HepG2 (cell line): ENCODE data around the gene RHBG. TPM values are rescaled to one million over a fixed set of nuclear protein-coding genes. Genes with fewer than 3 reads are reported as not detected.

Experiments
- CCAR2 ChIP-seq: fragments of 200-400 bp; formaldehyde crosslinking; optimal IDR thresholded peaks from 2 replicates; pipeline ENCODE3; 2018; ENCODE audit warnings: low read depth, mild to moderate bottlenecking, low read length, moderate library complexity
- CHD2 ChIP-seq: IDR thresholded peaks from 2 replicates; pipeline ENCODE4 v1.6.1; 2011; ENCODE audit warnings: low read depth, low read length, improper control_type of control experiment
- HIVEP1 ChIP-seq: sonication (generic); formaldehyde crosslinking; IDR thresholded peaks from 2 replicates; pipeline ENCODE4 v1.4.0; 2020; ENCODE audit warnings: mild to moderate bottlenecking, missing genetic modification reagents
- JARID2 ChIP-seq: sonication (generic); formaldehyde crosslinking; IDR thresholded peaks from 2 replicates; pipeline ENCODE4 v1.8.1; 2023; ENCODE audit warnings: missing genetic modification reagents, inconsistent platforms; ENCODE audit not compliant: insufficient replicate concordance
- MEF2D ChIP-seq: sonication (generic); formaldehyde crosslinking; IDR thresholded peaks from 2 replicates; pipeline ENCODE4 v1.5.1; 2020; ENCODE audit warnings: mild to moderate bottlenecking, missing genetic modification reagents
- PLRG1 ChIP-seq: fragments of 450-650 bp; conservative IDR thresholded peaks from 2 replicates; pipeline ENCODE4 v1.6.1; 2016
- RBM22 ChIP-seq: fragments of 200-400 bp; formaldehyde crosslinking; optimal IDR thresholded peaks from 2 replicates; pipeline ENCODE3; 2017; ENCODE audit warnings: mild to moderate bottlenecking, low read length, moderate library complexity
- RFX3 ChIP-seq: IDR thresholded peaks from 2 replicates; pipeline ENCODE4 v1.6.1; 2016; ENCODE audit warnings: missing biosample characterization, missing genetic modification reagents
- SNAI1 ChIP-seq: sonication (generic); formaldehyde crosslinking; IDR thresholded peaks from 2 replicates; pipeline ENCODE4 v1.5.0; 2020; ENCODE audit warnings: mild to moderate bottlenecking, missing genetic modification reagents, borderline replicate concordance
- SP2 ChIP-seq: sonication (generic); formaldehyde crosslinking; IDR thresholded peaks from 2 replicates; pipeline ENCODE4 v1.5.1; 2020; ENCODE audit warnings: mild to moderate bottlenecking, missing genetic modification reagents
- SRF ChIP-seq: IDR thresholded peaks from 2 replicates; pipeline ENCODE4 v1.6.1; 2011; ENCODE audit warnings: mild to moderate bottlenecking, low read depth, low read length, moderate library complexity
- TBL1XR1 ChIP-seq: fragments of 150-350 bp; IDR thresholded peaks from 2 replicates; pipeline ENCODE4 v1.6.1; 2014; ENCODE audit warnings: borderline replicate concordance, low read length; ENCODE audit not compliant: partially characterized antibody
- YEATS2 ChIP-seq: sonication (generic); formaldehyde crosslinking; IDR thresholded peaks from 2 replicates; pipeline ENCODE4 v1.4.0; 2020; ENCODE audit warnings: missing genetic modification reagents, borderline replicate concordance
- ZBTB20 ChIP-seq: sonication (generic); formaldehyde crosslinking; IDR thresholded peaks from 2 replicates; pipeline ENCODE4 v1.8.1; 2023; ENCODE audit warnings: missing genetic modification reagents, low read depth, mild to moderate bottlenecking, borderline replicate concordance
- ZBTB33 ChIP-seq: sonication (generic); formaldehyde crosslinking; IDR thresholded peaks from 2 replicates; pipeline ENCODE4 v1.4.0; 2020; ENCODE audit warnings: missing genetic modification reagents
- ZNF256 ChIP-seq: sonication (generic); formaldehyde crosslinking; conservative IDR thresholded peaks from 2 replicates; pipeline ENCODE4 v1.4.0; 2020; ENCODE audit warnings: missing genetic modification reagents
- ZNF33A ChIP-seq: sonication (generic); formaldehyde crosslinking; IDR thresholded peaks from 2 replicates; pipeline ENCODE4 v1.5.1; 2020; ENCODE audit warnings: missing genetic modification reagents, mild to moderate bottlenecking, moderate library complexity, borderline replicate concordance
- ZNF530 ChIP-seq: sonication (generic); formaldehyde crosslinking; IDR thresholded peaks from 2 replicates; pipeline ENCODE4 v1.5.0; 2020; ENCODE audit warnings: low read depth, mild to moderate bottlenecking, missing genetic modification reagents
- ZNF580 ChIP-seq: IDR thresholded peaks from 2 replicates; pipeline ENCODE4 v1.6.1; 2016; ENCODE audit warnings: low read depth, borderline replicate concordance
- ZNF660 ChIP-seq: sonication (generic); formaldehyde crosslinking; IDR thresholded peaks from 2 replicates; pipeline ENCODE4 v1.5.1; 2020; ENCODE audit warnings: mild to moderate bottlenecking, low read depth, missing genetic modification reagents, borderline replicate concordance
- ZSCAN25 ChIP-seq: sonication (generic); formaldehyde crosslinking; IDR thresholded peaks from 2 replicates; pipeline ENCODE4 v1.8.0; 2022; ENCODE audit warnings: mild to moderate bottlenecking, missing genetic modification reagents
- polyA plus RNA-seq, 8 experiments: library from polyadenylated mRNA; depleted of rRNA in 3 of 8; stranded (reverse) in 7 of 8; unstranded in 1 of 8; fragments of >200 nt; fragmentation: Illumina TruSeq in 4 of 8; extraction: Trizol in 4 of 8; gene quantifications; 2 replicates each; pipeline versions ENCODE4 v1.2.1 to v1.2.3, GENCODE V29; 2011 to 2016; ENCODE audit warnings: low read depth in 4 of 8, missing spikeins in 1 of 8, mixed read lengths in 1 of 8; ENCODE audit not compliant: insufficient read depth in 1 of 8
- total RNA-seq, 5 experiments: library from RNA; depleted of rRNA; stranded (reverse); fragments of >200 nt; fragmentation: Illumina TruSeq; extraction: Trizol; gene quantifications; 2 replicates each; pipeline ENCODE4 v1.2.3, GENCODE V29; 2016; ENCODE audit warnings: low read depth in 1 of 5
- TF ChIP-seq, protein P1 (sequence below): sonication (generic); formaldehyde crosslinking; IDR thresholded peaks from 2 replicates; pipeline ENCODE4 v1.4.0; 2020; ENCODE audit warnings: mild to moderate bottlenecking, missing genetic modification reagents
- TF ChIP-seq, protein P2 (sequence below): IDR thresholded peaks from 2 replicates; pipeline ENCODE4 v1.6.1; 2012; ENCODE audit warnings: inconsistent platforms

Gene RHBG
- total and polyA plus RNA-seq, 2 of the 13 experiments (the other 11 are each of a cell fraction or from before 2014, with no cell fraction given) = 61.8 to 73.5 TPM

DNA sequence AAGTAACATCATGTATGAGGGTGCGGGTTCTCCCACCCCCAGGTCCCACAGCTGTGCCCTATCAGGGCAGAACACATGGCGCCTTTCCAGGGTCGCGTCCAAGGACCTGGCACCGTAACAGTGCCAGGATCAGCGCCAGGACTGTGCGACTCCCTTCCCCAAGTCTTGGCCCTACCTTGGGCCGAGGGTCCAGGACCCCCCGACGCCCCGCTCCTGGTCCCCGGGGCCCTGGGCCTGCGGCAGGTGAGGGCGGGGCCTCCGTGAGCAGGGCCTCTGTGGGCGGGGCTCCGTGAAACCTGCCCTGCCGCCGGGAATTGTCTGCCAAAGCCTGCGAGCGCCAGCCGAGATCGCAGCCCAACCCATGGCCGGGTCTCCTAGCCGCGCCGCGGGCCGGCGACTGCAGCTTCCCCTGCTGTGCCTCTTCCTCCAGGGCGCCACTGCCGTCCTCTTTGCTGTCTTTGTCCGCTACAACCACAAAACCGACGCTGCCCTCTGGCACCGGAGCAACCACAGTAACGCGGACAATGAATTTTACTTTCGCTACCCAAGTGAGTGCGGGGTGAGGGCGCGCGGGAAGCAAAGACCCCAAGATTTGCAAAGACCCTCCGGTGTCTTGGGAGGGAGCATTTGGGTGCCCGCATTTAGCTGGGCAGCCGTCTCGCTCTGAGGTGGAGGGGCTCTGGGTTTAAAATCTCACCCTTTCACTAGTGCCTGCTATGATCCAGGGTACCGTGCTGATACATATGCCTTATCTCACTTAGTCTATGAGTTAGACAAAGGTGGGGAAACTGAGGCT lies at the start of gene RHBG (continued):
- TF ChIP-seq ZNF530 (CRISPR knock-in tag) = no peak
- TF ChIP-seq CHD2 = no peak
- TF ChIP-seq SP2 (CRISPR knock-in tag) = no peak
- TF ChIP-seq, protein P1, sequence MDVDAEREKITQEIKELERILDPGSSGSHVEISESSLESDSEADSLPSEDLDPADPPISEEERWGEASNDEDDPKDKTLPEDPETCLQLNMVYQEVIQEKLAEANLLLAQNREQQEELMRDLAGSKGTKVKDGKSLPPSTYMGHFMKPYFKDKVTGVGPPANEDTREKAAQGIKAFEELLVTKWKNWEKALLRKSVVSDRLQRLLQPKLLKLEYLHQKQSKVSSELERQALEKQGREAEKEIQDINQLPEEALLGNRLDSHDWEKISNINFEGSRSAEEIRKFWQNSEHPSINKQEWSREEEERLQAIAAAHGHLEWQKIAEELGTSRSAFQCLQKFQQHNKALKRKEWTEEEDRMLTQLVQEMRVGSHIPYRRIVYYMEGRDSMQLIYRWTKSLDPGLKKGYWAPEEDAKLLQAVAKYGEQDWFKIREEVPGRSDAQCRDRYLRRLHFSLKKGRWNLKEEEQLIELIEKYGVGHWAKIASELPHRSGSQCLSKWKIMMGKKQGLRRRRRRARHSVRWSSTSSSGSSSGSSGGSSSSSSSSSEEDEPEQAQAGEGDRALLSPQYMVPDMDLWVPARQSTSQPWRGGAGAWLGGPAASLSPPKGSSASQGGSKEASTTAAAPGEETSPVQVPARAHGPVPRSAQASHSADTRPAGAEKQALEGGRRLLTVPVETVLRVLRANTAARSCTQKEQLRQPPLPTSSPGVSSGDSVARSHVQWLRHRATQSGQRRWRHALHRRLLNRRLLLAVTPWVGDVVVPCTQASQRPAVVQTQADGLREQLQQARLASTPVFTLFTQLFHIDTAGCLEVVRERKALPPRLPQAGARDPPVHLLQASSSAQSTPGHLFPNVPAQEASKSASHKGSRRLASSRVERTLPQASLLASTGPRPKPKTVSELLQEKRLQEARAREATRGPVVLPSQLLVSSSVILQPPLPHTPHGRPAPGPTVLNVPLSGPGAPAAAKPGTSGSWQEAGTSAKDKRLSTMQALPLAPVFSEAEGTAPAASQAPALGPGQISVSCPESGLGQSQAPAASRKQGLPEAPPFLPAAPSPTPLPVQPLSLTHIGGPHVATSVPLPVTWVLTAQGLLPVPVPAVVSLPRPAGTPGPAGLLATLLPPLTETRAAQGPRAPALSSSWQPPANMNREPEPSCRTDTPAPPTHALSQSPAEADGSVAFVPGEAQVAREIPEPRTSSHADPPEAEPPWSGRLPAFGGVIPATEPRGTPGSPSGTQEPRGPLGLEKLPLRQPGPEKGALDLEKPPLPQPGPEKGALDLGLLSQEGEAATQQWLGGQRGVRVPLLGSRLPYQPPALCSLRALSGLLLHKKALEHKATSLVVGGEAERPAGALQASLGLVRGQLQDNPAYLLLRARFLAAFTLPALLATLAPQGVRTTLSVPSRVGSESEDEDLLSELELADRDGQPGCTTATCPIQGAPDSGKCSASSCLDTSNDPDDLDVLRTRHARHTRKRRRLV (CRISPR knock-in tag) = no peak; the same call in 1 of the 2 replicates
- TF ChIP-seq ZNF660 (CRISPR knock-in tag) = no peak
- TF ChIP-seq ZSCAN25 = no peak
- no peak for TF ChIP-seq HIVEP1
- TF ChIP-seq RBM22 = no peak
- TF ChIP-seq TBL1XR1 = no peak
- no peak for TF ChIP-seq ZNF580 (CRISPR knock-in tag)
- no peak for TF ChIP-seq SRF
- TF ChIP-seq ZNF256 = peak; percentile 84; the same call in 1 of the 2 replicates
- no peak for TF ChIP-seq RFX3 (CRISPR knock-in tag)
- peak; percentile 54; the same call in 1 of the 2 replicates for TF ChIP-seq MEF2D (CRISPR knock-in tag)
- TF ChIP-seq CCAR2 = no peak
- no peak for TF ChIP-seq ZBTB33 (CRISPR knock-in tag)
- TF ChIP-seq, protein P2, sequence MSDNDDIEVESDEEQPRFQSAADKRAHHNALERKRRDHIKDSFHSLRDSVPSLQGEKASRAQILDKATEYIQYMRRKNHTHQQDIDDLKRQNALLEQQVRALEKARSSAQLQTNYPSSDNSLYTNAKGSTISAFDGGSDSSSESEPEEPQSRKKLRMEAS = no peak; the same call in none of the 2 replicates
- 0 out of 2 replicates have a peak, but pooled peaks have one; percentile 24 for TF ChIP-seq YEATS2 (CRISPR knock-in tag)
- TF ChIP-seq SNAI1 (CRISPR knock-in tag) = no peak
- no peak for TF ChIP-seq PLRG1
- TF ChIP-seq JARID2 (CRISPR knock-in tag) = peak; percentile 41
- TF ChIP-seq ZBTB20 (CRISPR knock-in tag) = peak; percentile 66; the same call in 1 of the 2 replicates
- TF ChIP-seq ZNF33A (CRISPR knock-in tag) = no peak
